Central memory CD8-positive, alpha-beta T cell (primary cell): Measurements from ENCODE around the gene HAUS7.

ENCODE experiments used
- ATAC-seq: fragments of 150-1000 bp; cut with Tn5 transposase; replicated peaks from 2 replicates; pipeline ENCODE4 v1.10.0; 2022; ENCODE audit warnings: mild to moderate bottlenecking, moderate FRiP score, moderate number of reproducible peaks; ENCODE audit not compliant: poor library complexity, severe bottlenecking; ENCODE audit errors: extremely low read depth
- DNase-seq, 2 donors: peaks; one replicate each; pipeline ENCODE4 v3.0.0; 2021; ENCODE audit warnings: low spot score in 2 of 2
- H3K27ac Mint-ChIP-seq: one replicate; pipeline ENCODE4 v1.8.0; 2022; ENCODE audit warnings: low read depth, mild to moderate bottlenecking, moderate library complexity, mixed read lengths
- H3K27me3 Mint-ChIP-seq: one replicate; pipeline ENCODE4 v1.8.0; 2022; ENCODE audit warnings: mixed read lengths
- H3K36me3 Mint-ChIP-seq: one replicate; pipeline ENCODE4 v1.8.0; 2022; ENCODE audit warnings: mild to moderate bottlenecking, moderate library complexity, mixed read lengths; ENCODE audit not compliant: insufficient read depth
- H3K4me1 Mint-ChIP-seq: one replicate; pipeline ENCODE4 v1.8.0; 2022; ENCODE audit warnings: mixed read lengths
- H3K4me3 Mint-ChIP-seq: one replicate; pipeline ENCODE4 v1.8.0; 2022; ENCODE audit warnings: mild to moderate bottlenecking, moderate library complexity, mixed read lengths
- H3K9me3 Mint-ChIP-seq: one replicate; pipeline ENCODE4 v1.8.0; 2022; ENCODE audit warnings: mixed read lengths

Gene HAUS7

DNA sequence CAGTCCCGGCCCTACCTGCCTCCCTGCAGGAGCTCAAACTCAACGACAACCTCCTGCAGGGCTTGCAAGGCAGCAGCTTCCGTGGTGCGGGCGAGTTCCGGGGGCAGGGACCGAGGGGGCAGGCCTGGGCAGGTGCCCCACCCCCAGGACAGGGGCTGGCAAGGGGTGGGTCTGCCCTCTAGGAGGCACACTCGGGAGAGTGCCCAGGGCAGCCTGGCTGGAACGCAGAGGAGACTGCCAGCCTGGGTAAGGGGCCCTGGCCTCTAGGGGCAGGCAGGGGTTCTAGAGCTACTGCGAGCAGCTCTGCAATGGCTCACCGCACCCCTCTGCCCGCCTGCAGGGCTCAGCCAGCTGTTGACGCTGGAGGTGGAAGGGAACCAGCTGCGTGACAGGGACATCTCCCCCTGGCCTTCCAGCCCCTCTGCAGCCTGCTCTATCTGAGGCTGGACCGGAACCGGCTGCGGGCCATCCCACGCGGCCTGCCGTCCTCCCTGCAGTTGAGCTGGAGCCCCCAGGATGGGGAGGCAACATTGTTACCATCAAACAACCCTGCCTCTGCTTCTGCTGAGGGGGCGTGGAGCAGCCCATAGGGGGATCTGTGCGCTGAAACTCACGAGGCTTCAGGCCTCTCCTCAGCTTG is 12.1 kb upstream of the HAUS7 start:
- H3K27me3 Mint-ChIP-seq: no peaks in the 10 kb centered on the region
- DNase-seq: no peak
- H3K36me3 Mint-ChIP-seq: no peaks in the 10 kb centered on the region
- no peak for ATAC-seq
- no peak overlapping the region for H3K27ac Mint-ChIP-seq
- no peaks in the 10 kb centered on the region for H3K4me1 Mint-ChIP-seq
- no peaks in the 10 kb centered on the region for H3K9me3 Mint-ChIP-seq
- no peak overlapping the region for H3K4me3 Mint-ChIP-seq

DNA sequence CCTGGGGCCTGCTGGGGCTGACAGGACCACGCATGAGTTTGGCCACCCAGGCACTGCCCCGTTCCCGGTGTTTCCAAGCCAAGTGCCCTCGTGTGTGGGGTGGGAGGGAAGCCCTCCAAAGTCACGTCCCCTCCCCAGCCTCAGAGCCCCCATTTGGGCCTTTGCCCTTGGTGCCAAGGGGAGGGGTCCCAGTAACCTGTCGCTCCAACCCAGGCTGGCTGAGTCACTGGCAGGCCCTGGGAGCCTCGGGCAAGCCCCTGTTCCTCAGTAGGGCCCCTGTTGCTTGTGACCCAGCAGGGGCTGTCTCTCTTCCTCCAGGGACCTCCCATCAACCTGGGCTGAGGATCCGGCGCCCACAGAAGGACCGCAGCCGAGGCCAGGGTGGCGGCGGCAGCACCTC is 10.7 kb upstream of the HAUS7 start:
- H3K9me3 Mint-ChIP-seq: no peaks in the 10 kb centered on the region
- ATAC-seq (no peak), DNase-seq (no peak)
- H3K27ac Mint-ChIP-seq: no peak overlapping the region
- H3K27me3 Mint-ChIP-seq: no peaks in the 10 kb centered on the region
- H3K4me1 Mint-ChIP-seq: no peaks in the 10 kb centered on the region
- H3K36me3 Mint-ChIP-seq: no peaks in the 10 kb centered on the region
- no peak overlapping the region for H3K4me3 Mint-ChIP-seq

DNA sequence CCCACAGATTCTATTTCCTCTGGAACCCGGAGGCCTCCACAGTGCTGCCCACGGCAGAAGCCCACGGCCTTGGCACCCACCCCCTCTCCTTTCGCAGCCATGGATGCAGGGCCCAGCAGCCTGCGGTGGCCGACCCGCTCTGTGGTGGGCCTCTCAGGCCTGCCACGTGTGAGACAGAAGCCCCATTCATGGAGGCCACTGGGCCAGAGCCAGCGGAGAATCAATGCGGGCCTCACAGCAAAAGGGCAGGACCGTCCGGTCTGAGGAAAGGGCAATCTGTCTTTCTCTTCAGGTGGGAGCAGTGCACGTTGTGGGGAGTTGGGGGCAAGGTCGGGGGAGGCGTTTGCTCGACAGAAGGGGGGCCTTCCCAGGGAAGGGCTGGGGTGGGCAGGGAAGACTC is 8.4 kb upstream of the HAUS7 start:
- ATAC-seq (no peak), DNase-seq (no peak)
- Mint-ChIP-seq H3K9me3 (no peaks in the 10 kb centered on the region), H3K27me3 (no peaks in the 10 kb centered on the region), H3K4me1 (no peaks in the 10 kb centered on the region), H3K36me3 (no peaks in the 10 kb centered on the region), H3K4me3 (no peak overlapping the region), H3K27ac (no peak overlapping the region)

DNA sequence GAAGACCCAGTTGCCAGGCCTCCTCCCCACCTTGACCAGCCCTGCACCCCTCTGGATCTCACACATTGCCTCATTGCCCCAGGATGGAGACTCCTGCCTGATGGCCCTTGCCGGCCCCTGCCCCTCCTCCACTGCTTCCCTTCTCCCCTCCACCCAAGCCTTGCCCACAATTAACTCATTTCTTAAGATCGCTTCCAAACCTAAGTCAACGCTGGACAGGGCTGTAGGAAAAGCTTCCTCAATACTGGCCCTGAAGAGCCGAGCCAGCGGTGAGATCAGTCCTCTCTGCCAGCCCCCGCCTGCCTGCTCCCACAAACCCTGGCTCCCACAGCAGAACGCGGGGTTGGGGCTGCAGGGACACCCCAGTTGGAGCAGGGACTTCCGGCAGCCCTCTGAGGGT is 7.5 kb upstream of the HAUS7 start:
- no peak for ATAC-seq
- no peaks in the 10 kb centered on the region for H3K36me3 Mint-ChIP-seq
- H3K27ac Mint-ChIP-seq: no peak overlapping the region
- no peaks in the 10 kb centered on the region for H3K4me1 Mint-ChIP-seq
- no peak for DNase-seq
- H3K27me3 Mint-ChIP-seq: no peaks in the 10 kb centered on the region
- no peak overlapping the region for H3K4me3 Mint-ChIP-seq
- no peaks in the 10 kb centered on the region for H3K9me3 Mint-ChIP-seq

DNA sequence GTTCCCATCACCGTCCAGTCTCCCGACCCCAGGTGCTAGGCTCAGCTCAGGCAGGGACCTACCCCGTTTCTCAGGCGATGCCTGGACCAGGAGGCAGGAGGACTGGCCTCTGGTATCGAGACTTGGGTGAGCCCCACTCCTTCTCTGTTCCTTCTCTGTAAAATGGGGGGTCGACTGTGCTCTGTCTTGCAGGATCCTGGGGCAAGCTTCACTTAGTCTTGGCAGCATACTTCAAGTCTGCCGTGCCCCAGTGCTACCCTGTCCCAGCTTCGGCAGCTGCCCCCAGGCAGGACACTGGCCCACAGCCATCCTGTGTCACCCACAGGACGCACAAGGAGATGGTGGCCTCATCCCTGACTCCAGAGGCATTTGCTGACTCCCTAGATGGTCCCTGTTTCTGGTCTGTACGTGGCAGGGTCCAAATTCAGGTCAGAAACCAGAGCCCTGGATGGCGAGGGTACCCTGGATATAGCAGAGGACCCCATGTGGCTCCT is 7.0 kb upstream of the HAUS7 start:
- Mint-ChIP-seq H3K27me3 (no peaks in the 10 kb centered on the region), H3K36me3 (no peaks in the 10 kb centered on the region), H3K9me3 (no peaks in the 10 kb centered on the region), H3K4me1 (no peaks in the 10 kb centered on the region), H3K27ac (no peak overlapping the region), H3K4me3 (no peak overlapping the region)
- DNase-seq: no peak
- no peak for ATAC-seq

DNA sequence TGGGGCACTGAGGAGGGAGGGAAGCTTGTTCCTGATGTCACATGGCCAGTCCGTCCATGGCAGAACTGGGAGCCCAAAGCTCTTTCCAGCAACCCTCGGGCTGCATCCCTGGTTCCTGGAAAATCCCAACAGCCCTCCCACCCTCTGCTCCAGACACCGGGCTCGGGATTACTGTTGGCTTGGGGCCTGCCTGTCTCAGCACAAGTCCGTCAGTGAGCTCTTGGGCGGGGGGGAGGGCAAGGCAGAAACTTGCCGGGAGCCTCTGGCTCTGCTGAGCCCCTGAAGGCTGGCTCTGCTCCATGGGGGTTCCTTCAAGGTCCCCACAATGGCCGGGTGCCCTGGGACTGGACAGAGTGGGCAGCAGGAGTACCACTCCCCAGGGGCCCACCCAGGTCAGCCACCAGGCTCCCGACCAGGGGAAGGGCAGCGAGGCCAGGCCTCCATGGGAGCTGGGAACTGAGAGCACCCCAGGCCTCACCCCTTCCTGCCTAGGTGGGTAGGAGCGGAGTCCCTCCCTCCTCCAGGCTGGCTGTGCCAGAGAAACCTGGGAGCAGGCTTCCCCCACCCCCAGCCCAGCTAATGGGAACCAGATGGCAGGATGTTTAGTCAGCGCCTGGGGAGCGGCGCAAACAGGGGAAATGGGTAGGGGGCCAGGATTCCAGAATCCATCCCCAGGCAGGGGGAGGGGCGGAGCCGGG is 6.4 kb upstream of the HAUS7 start:
- Mint-ChIP-seq H3K4me3 (no peak overlapping the region), H3K27me3 (no peaks in the 10 kb centered on the region), H3K9me3 (no peaks in the 10 kb centered on the region)

DNA sequence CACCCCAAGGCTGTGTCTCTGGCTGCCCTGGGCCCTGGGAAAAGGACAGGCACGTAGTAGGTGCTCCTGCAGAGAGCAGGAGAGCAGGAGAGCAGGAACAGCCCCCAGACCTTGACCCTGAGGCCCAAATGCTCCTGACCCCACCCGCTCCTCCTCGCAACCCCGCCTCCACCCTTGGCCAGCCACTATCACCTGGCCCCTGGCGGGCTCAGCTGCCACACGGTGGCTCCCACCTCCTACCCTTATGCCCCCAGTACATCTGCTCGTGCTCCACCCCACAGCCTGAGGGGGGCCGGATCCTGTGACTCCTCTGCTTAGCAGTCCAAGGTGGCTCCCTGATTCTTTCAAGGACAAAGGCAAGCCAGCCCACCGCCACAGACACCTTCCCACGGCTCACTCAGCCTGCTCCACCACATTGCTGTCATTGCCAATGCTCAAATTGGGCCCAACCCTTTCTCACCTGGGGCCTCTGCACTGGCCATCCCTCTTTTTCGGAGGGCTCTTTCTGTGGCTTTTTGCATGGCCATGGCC is 5.4 kb upstream of the HAUS7 start:
- DNase-seq (no peak), ATAC-seq (no peak)
- no peaks in the 10 kb centered on the region for H3K4me1 Mint-ChIP-seq
- H3K27ac Mint-ChIP-seq: no peak overlapping the region
- no peaks in the 10 kb centered on the region for H3K36me3 Mint-ChIP-seq
- H3K4me3 Mint-ChIP-seq: peak overlapping the region; percentile 65
- H3K27me3 Mint-ChIP-seq: no peaks in the 10 kb centered on the region
- H3K9me3 Mint-ChIP-seq: no peaks in the 10 kb centered on the region

More for the DNA sequence above, 6.4 kb upstream of the HAUS7 start:
- no peak for DNase-seq
- Mint-ChIP-seq H3K36me3 (no peaks in the 10 kb centered on the region), H3K27ac (no peak overlapping the region), H3K4me1 (no peaks in the 10 kb centered on the region)
- no peak for ATAC-seq

DNA sequence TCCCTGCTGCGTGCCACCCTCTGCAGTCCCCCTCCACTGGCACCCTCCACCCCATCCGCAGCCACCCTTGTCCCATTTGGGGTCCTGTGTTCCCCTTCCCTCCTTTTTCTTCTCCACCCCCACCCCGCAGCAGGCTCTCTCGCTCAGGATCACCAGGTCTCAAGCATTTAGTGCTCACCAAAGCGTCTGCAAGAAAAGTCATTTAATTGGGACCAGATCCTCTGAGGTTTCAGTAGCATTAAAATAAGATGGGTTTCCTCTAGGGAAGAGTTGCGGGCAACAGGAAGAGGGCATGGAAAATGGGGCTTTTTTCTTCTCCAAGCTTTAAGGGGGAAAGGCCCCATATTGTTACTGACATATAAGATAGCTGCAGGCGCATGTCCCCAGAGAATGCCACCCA is 4.9 kb upstream of the HAUS7 start:
- no peak for ATAC-seq
- no peaks in the 10 kb centered on the region for H3K27me3 Mint-ChIP-seq

DNA sequence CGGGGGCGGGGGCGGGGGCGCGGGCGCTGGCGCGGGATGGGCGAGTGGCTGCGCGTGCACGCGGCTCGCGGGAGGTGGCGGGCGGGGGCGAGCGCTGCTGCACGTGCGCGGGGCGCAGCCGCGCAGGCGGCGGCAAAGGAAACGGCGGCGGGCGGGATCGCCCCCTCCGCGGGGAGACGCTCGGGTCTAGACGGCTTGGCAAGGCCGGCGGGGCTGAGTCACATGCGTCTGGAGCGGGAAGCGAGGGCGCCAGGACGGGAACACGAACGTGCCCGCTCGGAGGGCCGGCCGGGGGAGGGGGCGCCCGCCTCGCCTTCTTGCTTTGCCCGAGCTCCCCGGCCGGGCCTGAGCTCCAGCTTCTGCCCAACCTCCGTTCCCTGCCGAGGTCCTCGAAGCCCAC is 4.3 kb upstream of the HAUS7 start:
- Mint-ChIP-seq H3K27ac (no peak overlapping the region), H3K4me1 (no peaks in the 10 kb centered on the region), H3K27me3 (no peaks in the 10 kb centered on the region), H3K9me3 (no peaks in the 10 kb centered on the region), H3K4me3 (peak overlapping the region; percentile 41), H3K36me3 (peaks cover 2% of the 10 kb centered on the region)
- no peak for ATAC-seq
- no peak for DNase-seq

More for the DNA sequence above, 4.9 kb upstream of the HAUS7 start:
- Mint-ChIP-seq H3K4me3 (peak overlapping the region; percentile 6), H3K9me3 (no peaks in the 10 kb centered on the region), H3K36me3 (peaks cover 2% of the 10 kb centered on the region), H3K4me1 (no peaks in the 10 kb centered on the region), H3K27ac (no peak overlapping the region)
- DNase-seq: no peak

DNA sequence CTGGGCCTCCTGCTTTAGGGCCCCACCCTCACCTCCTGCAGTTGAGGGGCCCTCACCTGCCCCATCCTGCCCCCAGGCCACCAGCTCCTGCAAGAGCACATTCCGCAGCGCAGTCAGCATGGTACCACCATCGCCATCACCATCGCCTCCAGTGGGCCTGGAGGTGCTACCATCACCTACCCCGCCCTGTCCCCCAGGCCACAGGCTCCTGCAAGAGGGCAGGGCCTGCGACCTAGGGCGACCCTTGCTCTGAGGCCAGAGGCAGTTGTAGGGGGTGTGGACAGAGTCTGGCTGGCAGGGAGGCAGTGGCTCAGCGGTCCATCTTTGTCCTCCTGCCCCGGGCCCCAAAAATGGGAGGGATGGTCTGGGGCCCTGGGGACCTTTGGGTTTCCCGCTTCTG is 3.9 kb upstream of the HAUS7 start:
- no peaks in the 10 kb centered on the region for H3K9me3 Mint-ChIP-seq
- ATAC-seq: no peak
- peaks cover 2% of the 10 kb centered on the region for H3K36me3 Mint-ChIP-seq
- DNase-seq: no peak
- H3K27me3 Mint-ChIP-seq: no peaks in the 10 kb centered on the region
- peak overlapping the region; percentile 41 for H3K4me3 Mint-ChIP-seq
- H3K27ac Mint-ChIP-seq: no peak overlapping the region
- no peaks in the 10 kb centered on the region for H3K4me1 Mint-ChIP-seq

DNA sequence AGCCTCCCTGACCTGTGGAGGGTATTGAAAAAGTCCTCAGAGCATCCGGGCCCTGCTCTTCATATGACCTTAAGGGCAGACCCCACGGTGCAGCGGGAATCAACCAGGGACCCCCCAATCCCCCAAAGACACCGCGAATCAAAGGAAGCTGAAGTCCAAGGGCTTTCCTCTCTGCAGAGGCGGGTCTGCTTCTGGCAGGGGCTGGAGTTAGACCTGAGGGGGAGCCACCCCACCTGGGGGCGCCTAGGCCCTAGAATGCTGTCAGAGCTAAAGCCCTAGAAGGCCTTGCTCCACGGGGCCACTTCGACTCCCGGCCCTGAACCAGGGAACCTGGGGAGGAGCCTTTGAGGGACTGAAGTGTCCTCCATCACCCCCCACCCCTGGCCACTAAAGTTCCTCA is 2.8 kb upstream of the HAUS7 start:
- H3K27ac Mint-ChIP-seq: no peak overlapping the region
- H3K27me3 Mint-ChIP-seq: no peaks in the 10 kb centered on the region
- no peaks in the 10 kb centered on the region for H3K4me1 Mint-ChIP-seq
- DNase-seq (no peak), ATAC-seq (no peak)
- H3K4me3 Mint-ChIP-seq: peak overlapping the region; percentile 33
- H3K36me3 Mint-ChIP-seq: peaks cover 2% of the 10 kb centered on the region
- no peaks in the 10 kb centered on the region for H3K9me3 Mint-ChIP-seq

DNA sequence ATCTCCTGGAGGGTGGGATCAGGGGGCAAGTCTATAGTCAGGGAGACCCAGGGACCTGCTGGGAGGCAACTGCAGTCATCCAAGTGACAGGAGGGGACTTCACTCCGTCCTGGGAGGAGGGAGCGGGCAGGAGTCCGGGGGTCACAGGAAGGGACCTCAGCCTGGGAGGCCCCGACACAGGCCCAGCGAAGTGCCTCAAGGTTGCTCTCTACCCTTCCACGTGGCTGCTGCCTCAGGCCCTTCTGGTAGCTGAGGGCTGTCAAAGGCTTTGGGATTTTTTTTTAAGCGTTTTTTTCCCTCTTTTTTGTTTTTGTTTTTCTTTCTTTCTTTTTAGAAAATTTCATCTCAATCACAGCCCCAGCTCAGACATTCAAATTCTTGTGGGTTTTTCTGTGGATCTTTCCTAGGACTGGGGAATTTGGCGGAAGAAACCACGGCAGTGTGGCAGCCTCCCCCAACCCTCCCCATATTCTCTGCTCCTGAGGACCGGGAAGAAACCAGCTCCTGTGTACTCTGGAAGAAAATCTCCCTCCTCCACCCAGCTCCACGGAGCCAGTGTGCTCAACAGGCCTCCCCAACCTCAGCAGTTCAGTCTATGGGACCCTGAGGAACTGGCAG is 1.4 kb upstream of the HAUS7 start:
- DNase-seq (no peak), ATAC-seq (no peak)
- Mint-ChIP-seq H3K4me1 (peaks cover 5% of the 10 kb centered on the region), H3K9me3 (no peaks in the 10 kb centered on the region), H3K27ac (no peak overlapping the region), H3K4me3 (no peak overlapping the region), H3K27me3 (no peaks in the 10 kb centered on the region), H3K36me3 (peaks cover 2% of the 10 kb centered on the region)
